ENCODE data around the gene METRN. TPM values are rescaled to one million over a fixed set of nuclear protein-coding genes. Genes with fewer than 3 reads are reported as not detected.
"Not testable (repeated sequence)": the region's sequence is repeated elsewhere in the genome, so short reads cannot be mapped to it uniquely, and the experiment has no call there.

The METRN gene
- total RNA-seq, 3 donors from 2014 or later, result 23.8 to 34.7 (median 28.2) TPM

DNA sequence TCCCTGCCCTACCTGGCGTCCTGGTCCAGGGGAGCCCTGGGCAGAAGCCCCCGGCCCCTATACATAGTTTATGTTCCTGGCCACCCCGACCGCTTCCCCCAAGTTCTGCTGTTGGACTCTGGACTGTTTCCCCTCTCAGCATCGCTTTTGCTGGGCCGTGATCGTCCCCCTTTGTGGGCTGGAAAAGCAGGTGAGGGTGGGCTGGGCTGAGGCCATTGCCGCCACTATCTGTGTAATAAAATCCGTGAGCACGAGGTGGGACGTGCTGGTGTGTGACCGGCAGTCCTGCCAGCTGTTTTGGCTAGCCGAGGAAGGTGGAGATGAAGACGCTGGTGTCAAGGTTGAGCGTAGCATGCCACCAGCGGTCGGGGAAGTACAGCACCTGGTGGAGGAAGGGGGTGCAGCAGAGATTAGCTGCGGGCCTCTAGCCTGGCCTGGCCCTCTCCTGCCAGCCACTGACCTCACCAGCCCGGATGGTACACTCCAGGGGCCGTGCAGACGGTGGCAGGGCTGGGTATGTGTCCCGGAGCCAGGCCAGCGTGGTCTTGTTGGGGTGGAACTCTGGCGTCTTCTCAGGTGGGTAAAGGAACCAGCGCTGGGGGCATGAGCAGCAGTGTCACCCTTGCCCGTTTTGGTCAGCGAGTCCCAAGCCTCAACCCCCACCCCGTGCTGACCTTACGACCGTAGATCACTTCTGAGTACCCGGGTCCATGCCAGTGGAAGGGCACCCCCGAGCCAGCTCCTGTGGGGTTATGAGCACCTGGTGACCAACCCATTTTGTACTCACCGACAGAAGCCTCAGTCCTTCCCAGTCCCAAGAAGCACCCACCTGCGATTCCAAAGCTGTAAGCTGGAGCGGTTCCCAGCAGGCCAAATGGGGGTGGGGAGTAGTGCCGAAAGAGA is 32.2 kb upstream of the METRN start:
- H3K4me3 Mint-ChIP-seq, result peak overlapping the region; percentile 80
- DNase-seq (no peak), ATAC-seq (no peak)
- no peaks in the 10 kb centered on the region for H3K27me3 Mint-ChIP-seq (ENCODE audit: low read depth)
- H3K4me1 Mint-ChIP-seq (ENCODE audit: low read depth), result peaks cover 20% of the 10 kb centered on the region
- no peaks in the 10 kb centered on the region for H3K9me3 Mint-ChIP-seq
- peaks cover 11% of the 10 kb centered on the region for H3K36me3 Mint-ChIP-seq (ENCODE audit: insufficient read depth)

DNA sequence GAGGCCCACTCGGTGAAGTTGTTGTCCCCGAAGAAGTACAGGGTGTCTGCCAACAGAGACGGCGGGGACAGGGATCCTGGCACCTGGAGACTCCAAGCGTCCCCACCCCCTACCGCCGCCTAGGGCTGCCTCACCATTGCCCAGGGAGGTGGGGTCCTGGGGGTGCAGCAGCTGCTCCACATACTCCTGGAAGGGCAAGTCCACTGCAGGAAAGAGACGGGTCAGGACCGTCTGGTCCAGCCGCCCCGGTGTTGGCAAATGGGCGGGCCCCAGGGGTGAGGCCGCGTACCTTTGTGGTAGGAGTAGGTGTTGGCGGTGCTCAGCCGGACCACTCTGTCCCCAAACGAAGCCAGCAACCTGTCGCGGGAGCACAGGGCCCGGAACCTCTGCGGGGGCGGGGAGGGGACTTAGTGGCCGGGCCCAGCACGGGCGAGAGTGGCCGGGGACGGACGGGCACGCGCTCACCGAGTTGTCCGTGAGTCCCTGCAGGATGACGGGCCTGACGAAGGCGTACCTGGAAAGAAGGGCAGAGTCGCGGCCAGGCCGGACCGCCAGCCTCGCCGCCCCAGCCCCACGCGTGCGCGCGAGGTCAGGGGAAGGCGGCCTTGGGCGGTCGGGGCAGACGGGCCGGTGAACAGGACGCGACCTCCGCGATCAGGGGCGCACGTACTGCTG is 31.4 kb upstream of the METRN start:
- no peaks in the 10 kb centered on the region for H3K9me3 Mint-ChIP-seq
- DNase-seq (no peak), ATAC-seq (no peak)
- no peaks in the 10 kb centered on the region for H3K27me3 Mint-ChIP-seq (ENCODE audit: low read depth)
- peak overlapping the region; percentile 80 for H3K4me3 Mint-ChIP-seq
- H3K4me1 Mint-ChIP-seq (ENCODE audit: low read depth), result peaks cover 20% of the 10 kb centered on the region
- H3K36me3 Mint-ChIP-seq (ENCODE audit: insufficient read depth), result peaks cover 11% of the 10 kb centered on the region

DNA sequence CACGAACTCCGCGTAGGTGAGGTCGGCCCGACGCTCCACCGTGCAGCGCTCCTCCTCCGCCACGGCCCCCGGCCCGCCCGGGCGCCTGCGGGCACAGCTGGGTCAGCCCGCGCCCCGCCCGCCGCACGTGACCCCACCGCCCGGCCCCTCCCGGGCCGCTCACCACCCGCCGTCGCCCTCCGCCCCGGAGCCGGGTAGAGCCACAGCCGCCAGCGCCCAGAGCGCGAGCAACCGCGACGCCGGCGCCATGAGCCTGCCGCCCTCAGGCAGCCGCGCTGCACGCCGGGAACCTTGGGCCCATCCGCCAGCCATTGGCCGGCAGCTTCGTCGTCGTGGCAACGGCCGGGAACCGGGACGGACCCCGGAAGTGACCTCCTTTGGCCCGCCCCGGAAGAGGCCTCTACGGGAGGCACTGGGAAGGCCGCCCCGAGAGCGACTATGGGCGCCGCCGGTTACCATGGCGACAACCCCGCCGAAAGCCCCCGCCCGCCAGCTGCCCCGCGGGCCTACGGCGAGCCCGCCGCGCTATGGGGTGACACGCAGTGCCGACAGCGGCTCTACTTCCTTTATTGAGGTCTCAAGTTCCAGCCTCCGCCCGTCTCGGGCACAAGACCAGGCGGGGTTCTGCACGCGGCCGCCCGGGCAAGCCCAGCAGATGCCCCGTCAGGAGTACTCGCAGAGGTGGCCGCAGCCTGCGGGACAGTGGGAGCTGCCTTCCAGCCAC is 30.7 kb upstream of the METRN start, which contains the start of gene JMJD8:
Gene JMJD8 (minus strand): TSS at position 264 of the 724 bp plus-strand sequence. CDS start 15 bp downstream, at position 249.
- Mint-ChIP-seq H3K9me3 (no peaks in the 10 kb centered on the region), H3K4me1 (ENCODE audit: low read depth) (peaks cover 26% of the 10 kb centered on the region), H3K36me3 (ENCODE audit: insufficient read depth) (peaks cover 11% of the 10 kb centered on the region), H3K4me3 (peak within 1 kb of the TSS; percentile 80), H3K27me3 (ENCODE audit: low read depth) (no peaks in the 10 kb centered on the region)
- DNase-seq (peak; percentile 95), ATAC-seq (peak; percentile 72 to 73)

DNA sequence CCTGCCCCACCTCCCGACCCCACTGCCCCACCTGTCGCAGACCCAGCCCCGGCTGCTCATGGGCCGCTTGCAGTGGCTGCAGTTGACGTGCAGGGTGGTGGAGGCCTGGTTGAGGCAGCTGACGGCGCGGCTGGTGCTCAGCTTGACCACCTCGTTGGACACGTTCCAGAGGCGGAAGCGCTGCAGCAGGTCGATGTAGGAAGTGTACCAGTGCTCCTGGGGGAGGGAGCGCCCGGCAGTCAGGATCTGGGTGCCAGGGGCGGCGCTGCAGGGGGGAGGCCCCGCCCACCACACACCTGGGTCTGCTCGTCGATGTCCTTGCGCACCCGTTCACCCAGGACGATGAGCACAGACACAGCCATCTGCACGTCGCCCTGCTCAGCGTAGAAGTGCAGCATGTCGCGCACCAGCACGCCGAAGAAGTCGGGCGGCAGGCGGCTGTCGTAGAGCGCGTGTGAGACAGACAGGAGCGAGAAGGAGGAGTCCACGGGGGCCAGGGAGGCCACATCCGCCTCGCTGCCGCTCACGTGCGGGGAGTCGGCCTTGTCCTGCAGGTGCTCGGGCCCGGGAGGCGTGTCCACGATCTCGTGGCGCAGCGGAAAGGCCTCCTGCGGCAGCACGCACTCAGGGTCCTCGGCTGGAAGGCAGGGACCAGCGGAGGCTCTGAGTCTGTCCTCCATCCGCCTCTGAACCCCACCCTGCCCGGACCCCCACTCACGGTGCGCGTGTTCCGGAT is 29.8 kb upstream of the METRN start:
- H3K27me3 Mint-ChIP-seq (ENCODE audit: low read depth), result no peaks in the 10 kb centered on the region
- H3K9me3 Mint-ChIP-seq, result no peaks in the 10 kb centered on the region
- no peak overlapping the region for H3K4me3 Mint-ChIP-seq
- H3K4me1 Mint-ChIP-seq (ENCODE audit: low read depth), result peaks cover 28% of the 10 kb centered on the region
- DNase-seq, result no peak
- no peak for ATAC-seq
- H3K36me3 Mint-ChIP-seq (ENCODE audit: insufficient read depth), result peaks cover 11% of the 10 kb centered on the region

DNA sequence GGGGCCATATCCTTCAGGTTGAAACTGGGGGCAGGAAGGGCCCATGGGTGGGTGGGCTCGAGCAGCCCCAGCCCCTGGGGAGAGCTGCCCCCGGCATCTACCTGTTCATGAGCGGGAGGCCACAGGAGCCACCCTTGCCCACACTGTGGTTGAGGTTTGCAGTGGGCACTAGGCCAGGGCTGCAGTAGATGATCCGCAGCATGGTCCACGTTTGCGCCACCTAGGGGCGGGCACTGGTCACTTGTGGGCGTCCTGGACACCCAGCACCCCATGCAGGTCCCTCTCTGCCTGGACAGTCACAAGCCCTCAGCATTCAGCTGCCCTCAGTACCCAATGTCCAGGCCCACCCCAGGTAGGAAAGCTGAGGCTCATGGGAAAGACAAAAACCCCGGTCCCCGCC is 29.0 kb upstream of the METRN start:
- Mint-ChIP-seq H3K4me3 (no peak overlapping the region), H3K27me3 (ENCODE audit: low read depth) (no peaks in the 10 kb centered on the region), H3K36me3 (ENCODE audit: insufficient read depth) (peaks cover 9% of the 10 kb centered on the region), H3K9me3 (no peaks in the 10 kb centered on the region), H3K4me1 (ENCODE audit: low read depth) (peaks cover 29% of the 10 kb centered on the region)
- ATAC-seq, result no peak
- DNase-seq, result no peak

DNA sequence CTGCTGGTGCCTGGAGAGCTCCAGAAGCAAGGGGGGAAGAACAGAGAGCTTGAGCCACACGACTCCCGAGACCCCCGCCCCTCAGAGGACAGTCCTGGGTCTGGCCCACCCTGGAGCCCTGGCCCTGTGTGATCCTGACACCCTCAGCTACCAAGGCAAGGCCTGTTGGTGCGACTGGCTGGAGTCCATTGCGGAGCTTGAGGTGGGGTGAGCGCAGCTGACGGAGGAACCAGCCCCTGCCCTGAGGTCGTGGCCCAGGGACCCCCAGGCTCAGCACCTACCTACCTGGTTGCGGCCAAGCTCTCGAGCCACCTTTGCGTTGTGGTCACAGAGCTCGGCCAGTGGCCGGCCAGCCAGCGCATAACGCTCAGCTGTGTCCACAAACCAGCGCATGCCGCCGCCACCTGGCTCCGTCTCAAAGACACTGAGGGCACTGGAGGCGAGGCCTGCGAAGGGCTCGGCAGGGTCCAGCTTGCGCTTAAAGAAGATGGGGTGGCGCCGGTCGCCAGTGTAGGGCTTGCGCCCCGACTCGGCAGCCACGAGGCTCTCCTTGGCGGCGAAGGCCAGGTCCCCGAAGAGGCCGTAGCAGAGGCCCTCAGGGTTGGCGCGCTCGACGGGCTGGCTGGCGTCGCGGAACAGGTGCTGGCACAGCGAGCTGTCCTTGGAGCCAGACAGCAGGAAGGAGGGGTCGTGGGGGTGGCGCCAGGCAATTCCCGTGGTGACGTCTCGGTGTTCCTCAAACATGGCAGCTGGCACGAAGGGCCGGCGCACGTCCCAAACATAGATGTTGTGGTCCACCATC is 28.3 kb upstream of the METRN start:
- Mint-ChIP-seq H3K27me3 (ENCODE audit: low read depth) (no peaks in the 10 kb centered on the region), H3K4me3 (no peak overlapping the region), H3K9me3 (no peaks in the 10 kb centered on the region), H3K36me3 (ENCODE audit: insufficient read depth) (peaks cover 7% of the 10 kb centered on the region), H3K4me1 (ENCODE audit: low read depth) (peaks cover 25% of the 10 kb centered on the region)
- DNase-seq (no peak), ATAC-seq (no peak)

DNA sequence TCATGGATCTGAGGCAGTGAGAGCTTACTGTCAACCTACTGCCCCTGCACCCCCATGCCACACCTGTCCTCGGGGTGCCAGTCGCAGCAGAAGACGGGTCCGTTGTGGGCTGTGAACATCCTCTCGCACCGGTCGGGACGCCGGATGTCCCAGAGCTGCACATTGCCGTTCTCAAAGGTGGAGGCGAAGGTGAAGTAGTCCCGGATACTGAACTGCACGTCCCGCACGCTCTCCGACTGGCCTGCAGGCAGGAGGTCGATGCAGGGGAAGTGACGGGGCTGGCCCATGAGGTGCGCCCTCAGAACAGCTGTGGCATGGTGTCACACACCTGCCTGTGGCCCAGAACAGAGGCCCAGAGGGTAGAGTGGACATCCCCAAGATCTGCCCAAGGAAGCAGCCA is 27.4 kb upstream of the METRN start:
- H3K27me3 Mint-ChIP-seq (ENCODE audit: low read depth), result no peaks in the 10 kb centered on the region
- H3K36me3 Mint-ChIP-seq (ENCODE audit: insufficient read depth), result peaks cover 2% of the 10 kb centered on the region
- no peak for DNase-seq
- no peak overlapping the region for H3K4me3 Mint-ChIP-seq
- no peak for ATAC-seq
- peaks cover 22% of the 10 kb centered on the region for H3K4me1 Mint-ChIP-seq (ENCODE audit: low read depth)
- H3K9me3 Mint-ChIP-seq, result no peaks in the 10 kb centered on the region

DNA sequence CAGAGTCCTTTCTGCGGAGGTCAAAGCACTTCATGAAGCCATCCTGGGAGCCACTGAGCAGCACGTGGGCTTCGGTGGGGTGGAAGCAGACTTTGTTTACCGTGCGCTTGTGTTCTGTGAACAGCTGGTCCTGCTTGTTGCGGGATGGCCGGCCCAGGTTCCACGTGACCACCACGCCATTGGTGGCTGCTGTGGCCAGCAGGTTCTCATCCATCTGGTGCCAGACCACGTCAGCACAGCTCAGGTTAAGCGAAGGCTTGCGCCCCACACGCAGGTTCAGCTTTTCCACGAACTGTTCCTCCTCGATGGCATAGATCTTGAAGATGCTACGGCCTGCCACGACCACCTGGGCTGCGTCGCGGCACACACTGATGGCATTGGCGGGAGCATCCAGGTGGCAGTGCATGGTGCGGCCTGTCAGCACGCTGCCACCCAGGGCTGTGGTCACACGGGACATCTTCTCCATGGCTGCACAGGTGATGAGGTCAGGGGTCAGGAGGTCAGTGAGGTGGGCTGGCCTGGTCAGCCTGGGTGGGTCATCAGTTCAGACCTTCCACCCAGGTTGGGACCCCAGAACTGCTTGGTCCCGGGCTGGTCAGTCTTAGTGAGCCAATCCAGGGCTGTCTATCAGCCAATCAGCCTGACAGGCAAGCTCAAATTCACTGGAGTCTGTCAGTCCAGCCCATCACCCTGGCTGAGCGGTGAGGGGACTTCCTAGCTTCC is 25.6 kb upstream of the METRN start:
- Mint-ChIP-seq H3K4me3 (peak overlapping the region; percentile 92), H3K4me1 (ENCODE audit: low read depth) (peaks cover 22% of the 10 kb centered on the region), H3K9me3 (no peaks in the 10 kb centered on the region), H3K27me3 (ENCODE audit: low read depth) (no peaks in the 10 kb centered on the region), H3K36me3 (ENCODE audit: insufficient read depth) (no peaks in the 10 kb centered on the region)
- DNase-seq, result no peak
- no peak for ATAC-seq

DNA sequence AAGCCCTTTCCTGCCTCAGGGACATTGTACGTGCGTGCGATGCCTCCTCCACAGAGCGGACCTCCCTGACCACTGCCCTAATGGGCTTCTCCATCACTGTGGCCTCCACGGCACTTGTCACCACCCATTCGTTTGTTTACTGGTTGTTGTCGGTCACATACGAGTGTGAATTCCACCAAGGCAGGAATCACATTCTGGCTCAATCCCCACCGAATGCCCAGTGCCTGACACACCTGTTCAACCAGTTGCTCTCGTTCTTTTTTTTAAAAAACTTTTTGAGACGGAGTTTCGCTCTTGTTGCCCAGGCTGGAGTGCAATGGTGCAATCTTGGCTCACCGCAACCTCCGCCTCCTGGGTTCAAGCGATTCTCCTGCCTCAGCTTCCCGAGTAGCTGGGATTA is 23.7 kb upstream of the METRN start:
- H3K27me3 Mint-ChIP-seq (ENCODE audit: low read depth); DNase-seq; H3K36me3 Mint-ChIP-seq (ENCODE audit: insufficient read depth); ATAC-seq; H3K9me3 Mint-ChIP-seq: not testable (repeated sequence)
- H3K4me3 Mint-ChIP-seq, result peak overlapping the region; percentile 62
- peaks cover 28% of the 10 kb centered on the region for H3K4me1 Mint-ChIP-seq (ENCODE audit: low read depth)

DNA sequence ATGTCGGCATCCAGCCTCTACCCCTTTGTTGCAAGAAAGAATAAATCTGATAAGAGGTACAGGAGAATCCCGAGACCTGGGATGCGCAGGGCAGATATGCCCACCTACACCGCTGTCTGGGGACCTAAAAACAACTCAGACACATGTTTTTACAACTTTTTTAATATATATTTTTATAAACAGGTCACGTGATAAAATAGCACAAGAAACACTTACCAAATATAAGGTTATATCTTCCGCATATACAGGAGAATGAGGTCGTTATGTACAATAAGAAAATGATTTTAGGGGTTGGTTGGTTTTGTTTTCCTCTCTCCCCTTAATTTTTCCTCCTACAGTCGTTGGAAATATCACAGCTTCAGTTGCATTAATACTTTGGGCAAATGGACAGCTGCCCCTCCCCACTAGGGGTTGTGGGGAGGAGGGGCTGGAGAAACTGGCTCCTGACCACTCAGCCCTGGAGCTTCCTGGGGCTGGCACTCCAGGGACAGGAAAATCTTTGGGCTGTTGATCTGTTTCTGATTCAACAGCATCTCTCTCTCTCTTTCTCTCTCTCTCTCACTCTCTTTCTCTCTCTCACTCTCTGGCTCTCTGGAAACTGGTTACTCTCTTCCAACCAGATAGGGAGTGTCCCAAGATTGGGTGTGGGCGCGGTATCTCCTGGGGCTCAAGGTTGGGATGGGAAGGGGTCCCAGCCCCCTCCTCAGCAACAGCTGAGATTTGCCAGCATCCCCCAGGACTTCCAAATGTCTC is 22.4 kb upstream of the METRN start:
- Mint-ChIP-seq H3K4me3 (peak overlapping the region; percentile 45), H3K36me3 (ENCODE audit: insufficient read depth) (no peaks in the 10 kb centered on the region), H3K4me1 (ENCODE audit: low read depth) (peaks cover 32% of the 10 kb centered on the region), H3K9me3 (no peaks in the 10 kb centered on the region), H3K27me3 (ENCODE audit: low read depth) (peaks cover 2% of the 10 kb centered on the region)
- no peak for DNase-seq
- no peak for ATAC-seq

DNA sequence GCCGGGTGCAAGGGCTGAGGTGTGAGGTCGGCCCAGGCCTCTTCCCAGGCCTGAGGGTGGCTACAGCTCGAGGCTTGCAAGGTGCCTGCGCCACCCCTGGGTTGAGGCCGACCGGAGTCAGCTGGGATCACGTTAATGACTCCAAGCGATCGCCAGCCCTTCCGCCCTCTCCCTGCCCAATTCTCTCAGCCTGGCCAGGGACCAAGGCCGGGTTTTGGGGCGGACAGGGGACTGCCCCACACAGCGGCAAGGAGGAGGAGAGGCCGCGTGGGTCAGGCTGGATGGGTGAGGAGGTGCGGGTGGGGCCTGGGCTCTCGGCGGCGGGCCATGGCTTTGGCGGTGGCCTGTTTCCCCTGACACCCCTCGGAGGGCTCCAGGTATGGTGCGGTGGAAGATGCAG is 21.6 kb upstream of the METRN start:
- no peak for DNase-seq
- Mint-ChIP-seq H3K36me3 (ENCODE audit: insufficient read depth) (no peaks in the 10 kb centered on the region), H3K9me3 (no peaks in the 10 kb centered on the region), H3K4me1 (ENCODE audit: low read depth) (peaks cover 32% of the 10 kb centered on the region), H3K4me3 (no peak overlapping the region), H3K27me3 (ENCODE audit: low read depth) (peaks cover 2% of the 10 kb centered on the region)
- ATAC-seq, result no peak

DNA sequence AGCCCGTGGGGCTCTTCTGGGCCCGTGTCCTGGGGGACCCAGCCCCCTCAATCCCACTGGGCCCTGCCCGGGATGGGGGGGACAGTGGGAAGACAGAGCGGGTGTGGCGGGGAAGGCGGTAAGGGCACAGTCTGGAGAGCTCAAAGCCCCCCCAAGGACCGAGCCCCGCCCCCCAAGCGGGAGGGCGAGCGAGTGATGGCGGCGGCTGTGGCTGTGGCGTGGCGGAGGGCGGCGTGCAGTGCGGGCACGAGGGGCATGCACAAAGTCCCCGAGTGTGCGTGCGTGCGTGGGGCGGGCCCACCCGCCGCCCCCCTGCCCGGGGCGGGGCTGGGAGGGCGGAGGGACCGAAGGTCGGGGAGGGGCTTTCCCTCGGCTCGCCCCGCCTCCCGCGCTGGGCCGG is 21.2 kb upstream of the METRN start:
- Mint-ChIP-seq H3K9me3 (no peaks in the 10 kb centered on the region), H3K36me3 (ENCODE audit: insufficient read depth) (no peaks in the 10 kb centered on the region), H3K4me1 (ENCODE audit: low read depth) (peaks cover 31% of the 10 kb centered on the region), H3K27me3 (ENCODE audit: low read depth) (peaks cover 2% of the 10 kb centered on the region), H3K4me3 (no peak overlapping the region)
- DNase-seq, result peak; percentile 37
- ATAC-seq, result no peak

Data from activated T-cell treated with anti-CD3 and anti-CD28 coated beads, Interleukin-2, amount 50 U/mL, for 4 hours (primary cell).